Ascending aorta (tissue), 2 donors: ENCODE measurements around the gene EFNA2. TPM values are rescaled to one million over a fixed set of nuclear protein-coding genes. Genes with fewer than 3 reads are reported as not detected.

Source experiments
- DNase-seq, 2 donors: peaks; one replicate each; pipeline ENCODE4 v3.0.0-alpha.2; 2019; ENCODE audit warnings: low spot score in 2 of 2
- H3K27ac ChIP-seq, 2 donors: fragments of 200-600 bp; sonication (generic); one replicate each; pipeline ENCODE4 v1.5.1; 2016 to 2017; ENCODE audit warnings: mild to moderate bottlenecking in 1 of 2
- H3K27me3 ChIP-seq: fragments of 200-600 bp; sonication (generic); one replicate; pipeline ENCODE4 v1.5.1; 2017
- H3K36me3 ChIP-seq, 2 donors: fragments of 200-600 bp; sonication (generic); one replicate each; pipeline ENCODE4 v1.5.1; 2016
- H3K4me1 ChIP-seq, 2 donors: fragments of 200-600 bp; sonication (generic); one replicate each; pipeline ENCODE4 v1.5.1; 2016 to 2017; ENCODE audit warnings: mild to moderate bottlenecking in 1 of 2
- H3K4me3 ChIP-seq, 2 donors: fragments of 200-600 bp; sonication (generic); one replicate each; pipeline ENCODE4 v1.5.1; 2016 to 2017; ENCODE audit warnings: mild to moderate bottlenecking in 1 of 2
- H3K9me3 ChIP-seq, 2 donors: fragments of 200-600 bp; sonication (generic); one replicate each; pipeline ENCODE4 v1.5.1; 2016
- intact Hi-C: fragments of 100-400 bp; cut with DNase I; formaldehyde crosslinking; loops from one replicate; pipeline ENCODE4 v1.15.1; 2023
- total RNA-seq: library from RNA; depleted of rRNA; stranded (reverse); fragments of >200 nt; gene quantifications from one replicate; pipeline ENCODE4 v1.1.0, GENCODE V29; 2016
- TF ChIP-seq, protein P1 (sequence below), 3 experiments: fragments of 200-600 bp in 2 of 3; fragments of 450-650 bp in 1 of 3; sonication (generic) in 2 of 3; IDR thresholded peaks; one replicate each; pipeline ENCODE4 v1.5.1; 2016 to 2019; ENCODE audit warnings: antibody characterized with exemption in 3 of 3, mild to moderate bottlenecking in 1 of 3, moderate library complexity in 1 of 3

Gene EFNA2
- total RNA-seq, 1 donor from 2014 or later, result not detected

DNA sequence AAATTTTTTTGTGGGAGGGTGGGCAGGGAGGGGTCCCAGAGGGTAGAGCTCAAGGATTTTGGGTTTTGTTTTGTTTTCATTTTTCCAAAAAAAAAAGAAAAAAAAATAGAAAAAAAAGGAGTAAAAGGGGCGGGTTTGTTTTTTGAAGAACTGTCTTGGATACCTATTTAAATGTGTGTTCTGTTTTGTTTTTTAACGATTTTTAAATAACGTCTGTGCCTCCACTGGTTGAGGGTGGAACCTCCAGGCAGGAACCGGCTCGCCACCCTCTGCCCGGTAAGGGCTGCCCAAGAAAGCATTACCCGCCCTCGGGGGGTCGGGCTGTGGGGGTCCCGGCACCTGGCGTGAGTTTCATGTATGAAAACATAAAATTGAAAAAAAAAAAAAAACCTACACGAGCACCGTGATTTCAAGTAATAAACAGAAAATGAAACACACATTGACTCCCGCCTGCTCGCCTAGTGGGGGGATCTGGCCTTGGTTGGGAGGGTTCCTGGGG lies 26.9 kb upstream of the EFNA2 start:
- no peak for DNase-seq
- Histone ChIP-seq H3K9me3 (no peaks in the 10 kb centered on the region), H3K4me1 (peaks cover 39 to 65% of the 10 kb centered on the region in 2 donors), H3K4me3 (peak overlapping the region; percentile 13 to 38), H3K27me3 (no peaks in the 10 kb centered on the region), H3K27ac (peak overlapping the region; percentile 83 to 96), H3K36me3 (peaks cover 45 to 46% of the 10 kb centered on the region in 2 donors)
- intact Hi-C loops, result no loop called here
- TF ChIP-seq, protein P1, sequence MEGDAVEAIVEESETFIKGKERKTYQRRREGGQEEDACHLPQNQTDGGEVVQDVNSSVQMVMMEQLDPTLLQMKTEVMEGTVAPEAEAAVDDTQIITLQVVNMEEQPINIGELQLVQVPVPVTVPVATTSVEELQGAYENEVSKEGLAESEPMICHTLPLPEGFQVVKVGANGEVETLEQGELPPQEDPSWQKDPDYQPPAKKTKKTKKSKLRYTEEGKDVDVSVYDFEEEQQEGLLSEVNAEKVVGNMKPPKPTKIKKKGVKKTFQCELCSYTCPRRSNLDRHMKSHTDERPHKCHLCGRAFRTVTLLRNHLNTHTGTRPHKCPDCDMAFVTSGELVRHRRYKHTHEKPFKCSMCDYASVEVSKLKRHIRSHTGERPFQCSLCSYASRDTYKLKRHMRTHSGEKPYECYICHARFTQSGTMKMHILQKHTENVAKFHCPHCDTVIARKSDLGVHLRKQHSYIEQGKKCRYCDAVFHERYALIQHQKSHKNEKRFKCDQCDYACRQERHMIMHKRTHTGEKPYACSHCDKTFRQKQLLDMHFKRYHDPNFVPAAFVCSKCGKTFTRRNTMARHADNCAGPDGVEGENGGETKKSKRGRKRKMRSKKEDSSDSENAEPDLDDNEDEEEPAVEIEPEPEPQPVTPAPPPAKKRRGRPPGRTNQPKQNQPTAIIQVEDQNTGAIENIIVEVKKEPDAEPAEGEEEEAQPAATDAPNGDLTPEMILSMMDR (IDR thresholded peaks at IDR 0.05), result no peak

DNA sequence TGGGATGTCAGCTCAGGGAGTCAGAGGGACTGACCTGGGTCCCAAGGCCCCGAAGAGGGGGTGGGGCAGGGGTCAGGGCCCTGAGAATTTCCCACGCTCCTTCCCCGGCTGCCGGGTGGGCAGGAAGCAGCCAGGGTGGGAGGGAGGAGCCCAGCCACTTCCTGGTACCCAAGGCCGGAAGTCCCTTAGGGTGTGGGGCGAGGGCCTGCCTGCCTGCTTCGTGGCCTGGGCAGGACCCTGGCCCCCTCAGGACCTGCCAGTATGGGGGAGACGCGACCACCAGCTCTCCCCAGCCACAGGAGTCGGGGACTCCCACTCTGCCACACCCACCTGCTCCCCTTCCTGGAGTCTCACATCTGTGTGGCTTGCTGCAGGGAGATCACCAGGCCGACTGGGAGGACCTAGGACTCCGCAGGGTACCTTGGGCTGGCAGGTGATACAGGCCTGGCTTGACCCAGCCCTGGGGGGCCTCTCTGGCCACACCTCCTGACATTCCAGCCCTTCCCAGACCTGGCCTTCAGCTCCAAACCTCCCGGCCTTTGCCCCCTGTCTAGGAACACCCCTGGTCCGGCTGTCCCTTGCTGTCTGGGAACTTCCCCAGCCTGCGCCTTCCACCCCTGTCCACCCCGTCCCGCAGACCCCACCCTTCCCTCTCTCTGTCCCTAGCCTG lies 26.3 kb upstream of the EFNA2 start:
- no peaks in the 10 kb centered on the region for H3K9me3 ChIP-seq
- H3K4me1 ChIP-seq, result peaks cover 33 to 60% of the 10 kb centered on the region in 2 donors
- intact Hi-C loops, result no loop called here

DNA sequence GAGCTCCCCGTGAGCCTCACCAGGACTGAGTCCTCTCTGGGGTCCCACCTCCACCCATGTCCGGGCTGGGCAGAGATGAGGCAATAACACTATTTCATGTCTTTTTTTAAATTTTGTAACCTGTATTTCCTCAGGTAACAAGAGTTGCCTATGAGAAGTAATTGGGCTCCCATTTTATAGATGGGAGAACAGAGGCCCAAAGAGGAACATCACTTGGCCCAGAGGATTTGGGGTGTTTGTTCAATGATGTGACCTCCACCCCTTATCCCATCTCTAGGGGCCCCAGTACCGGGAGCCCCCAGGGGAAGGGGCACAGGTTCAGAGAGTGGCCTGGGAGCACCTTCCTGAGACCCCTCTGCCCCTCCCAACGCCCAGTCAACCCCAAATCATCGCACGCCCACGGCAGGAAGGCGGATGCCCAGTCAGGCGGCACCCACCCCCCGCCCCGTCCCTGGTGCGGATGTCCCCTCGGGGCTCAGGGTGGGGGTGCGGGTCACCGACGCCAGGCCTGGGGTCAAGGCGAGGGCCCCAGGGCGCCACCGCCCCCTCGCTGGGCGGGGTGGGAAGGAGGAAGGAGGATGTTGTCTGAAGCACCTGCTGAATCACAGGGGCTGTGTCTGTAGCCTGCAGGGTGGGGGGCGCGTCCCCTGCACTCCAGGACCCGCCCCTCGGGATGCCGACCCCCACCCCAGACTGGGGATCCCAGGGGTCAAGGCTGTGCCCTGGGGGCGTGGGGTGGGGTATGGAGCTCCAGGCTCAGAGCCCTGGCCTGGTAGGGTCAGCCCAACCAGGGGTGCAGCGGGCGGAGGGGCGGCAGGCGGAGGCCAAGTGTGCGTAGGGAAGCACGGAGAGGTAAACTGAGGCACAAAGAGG lies 25.6 kb upstream of the EFNA2 start:
- Histone ChIP-seq H3K4me1 (peaks cover 30 to 54% of the 10 kb centered on the region in 2 donors), H3K9me3 (no peaks in the 10 kb centered on the region), H3K27me3 (no peaks in the 10 kb centered on the region), H3K4me3 (peak overlapping the region in 1 of 2 donors; percentile 52), H3K36me3 (peaks cover 31 to 32% of the 10 kb centered on the region in 2 donors), H3K27ac (peak overlapping the region; percentile 83 to 96)
- TF ChIP-seq, protein P1 (IDR thresholded peaks at IDR 0.05), result no peak
- intact Hi-C loops, result no loop called here
- DNase-seq, result no peak

More for the DNA sequence above, 26.3 kb upstream of the EFNA2 start:
- Histone ChIP-seq H3K27ac (peak overlapping the region; percentile 83 to 96), H3K36me3 (peaks cover 39 to 40% of the 10 kb centered on the region in 2 donors), H3K4me3 (peak overlapping the region; percentile 13 to 38), H3K27me3 (no peaks in the 10 kb centered on the region)
- TF ChIP-seq, protein P1 (IDR thresholded peaks at IDR 0.05), result no peak
- DNase-seq, result no peak

DNA sequence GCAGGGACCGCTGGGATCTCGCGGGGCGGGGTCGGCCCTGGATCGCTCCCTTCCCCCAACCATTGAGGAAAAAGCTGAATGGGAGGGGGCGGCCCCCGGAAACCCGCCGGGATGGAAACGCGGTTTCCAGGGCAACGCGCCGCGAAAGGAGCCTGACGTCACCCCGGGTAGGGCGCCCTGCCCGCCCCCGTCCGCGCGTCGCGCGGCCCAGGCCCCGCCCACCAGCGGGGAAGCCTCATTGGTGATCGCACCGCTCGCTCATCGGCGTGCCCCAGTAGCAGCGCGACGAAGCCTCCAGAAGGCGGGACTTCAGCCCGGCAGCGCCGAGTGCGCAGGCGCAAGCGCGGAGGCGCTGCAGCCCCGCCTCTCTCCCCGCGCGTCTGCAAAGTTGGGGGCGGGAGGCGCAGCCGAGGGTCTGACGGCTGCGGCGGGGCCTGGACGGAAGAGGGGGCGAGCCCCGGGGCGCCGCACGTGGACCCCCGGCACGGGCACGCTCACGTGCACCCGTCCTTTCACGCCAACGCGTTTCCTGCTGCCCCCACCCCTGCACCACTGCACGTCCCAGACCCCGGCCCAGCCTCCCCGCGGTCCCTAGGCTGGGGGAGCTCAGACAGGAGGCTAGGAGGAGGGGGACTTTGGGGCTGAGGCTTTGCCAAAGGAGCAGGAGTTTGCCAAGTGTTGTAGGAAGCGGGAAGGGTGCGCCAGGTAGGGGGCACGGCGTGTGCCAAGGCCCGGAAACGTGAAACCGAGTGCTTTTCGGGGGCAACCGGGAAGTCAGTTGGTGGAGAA lies 24.7 kb upstream of the EFNA2 start:
- DNase-seq, result peak; percentile 84 to 98
- intact Hi-C loops, result loop anchor here (1.0 kb wide), 1 partner anchor 8 kb away; no protein-coding TSS in a partner anchor
- peak overlapping the region; percentile 76 to 83 for H3K4me3 ChIP-seq
- H3K4me1 ChIP-seq, result peaks cover 25 to 55% of the 10 kb centered on the region in 2 donors
- peaks cover 23 to 24% of the 10 kb centered on the region in 2 donors for H3K36me3 ChIP-seq
- TF ChIP-seq, protein P1 (IDR thresholded peaks at IDR 0.05), result no peak
- no peaks in the 10 kb centered on the region for H3K9me3 ChIP-seq
- peak overlapping the region; percentile 96 to 99 for H3K27ac ChIP-seq
- no peaks in the 10 kb centered on the region for H3K27me3 ChIP-seq

DNA sequence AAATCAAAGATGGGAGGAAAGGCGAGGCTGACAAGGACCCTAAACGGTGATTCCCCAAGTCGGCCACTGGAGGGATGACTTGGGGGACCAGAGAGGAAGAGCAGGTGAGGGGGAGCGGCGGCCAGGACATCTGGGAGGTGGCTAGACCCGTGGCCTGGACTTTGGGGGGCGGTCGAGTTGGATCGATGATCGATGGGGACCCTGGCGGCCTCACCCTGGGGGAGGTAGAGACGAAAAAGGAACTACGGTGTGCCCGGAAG lies 24.2 kb upstream of the EFNA2 start:
- Histone ChIP-seq H3K27ac (peak overlapping the region; percentile 96 to 99), H3K27me3 (no peaks in the 10 kb centered on the region), H3K36me3 (peaks cover 17 to 18% of the 10 kb centered on the region in 2 donors), H3K4me1 (peaks cover 24 to 59% of the 10 kb centered on the region in 2 donors), H3K4me3 (peak overlapping the region; percentile 76 to 83), H3K9me3 (no peaks in the 10 kb centered on the region)
- DNase-seq, result no peak
- intact Hi-C loops, result loop anchor here (1.0 kb wide), 1 partner anchor 8 kb away; no protein-coding TSS in a partner anchor
- TF ChIP-seq, protein P1 (IDR thresholded peaks at IDR 0.05), result peak in 2 of 3 experiments; percentile 10 to 25
